ENCODE data around the gene CDC34.
A peak's percentile ranks its signal among the peaks of the same experiment; 100 is the strongest.
"Not testable (repeated sequence)": the region's sequence is repeated elsewhere in the genome, so short reads cannot be mapped to it uniquely, and the experiment has no call there.

CDC34 gene

GRCh38 chr19:573519-573825, 41.9 kb downstream of the CDC34 start:
- DNase-seq (ENCODE audit: low read depth): no peak

DNA sequence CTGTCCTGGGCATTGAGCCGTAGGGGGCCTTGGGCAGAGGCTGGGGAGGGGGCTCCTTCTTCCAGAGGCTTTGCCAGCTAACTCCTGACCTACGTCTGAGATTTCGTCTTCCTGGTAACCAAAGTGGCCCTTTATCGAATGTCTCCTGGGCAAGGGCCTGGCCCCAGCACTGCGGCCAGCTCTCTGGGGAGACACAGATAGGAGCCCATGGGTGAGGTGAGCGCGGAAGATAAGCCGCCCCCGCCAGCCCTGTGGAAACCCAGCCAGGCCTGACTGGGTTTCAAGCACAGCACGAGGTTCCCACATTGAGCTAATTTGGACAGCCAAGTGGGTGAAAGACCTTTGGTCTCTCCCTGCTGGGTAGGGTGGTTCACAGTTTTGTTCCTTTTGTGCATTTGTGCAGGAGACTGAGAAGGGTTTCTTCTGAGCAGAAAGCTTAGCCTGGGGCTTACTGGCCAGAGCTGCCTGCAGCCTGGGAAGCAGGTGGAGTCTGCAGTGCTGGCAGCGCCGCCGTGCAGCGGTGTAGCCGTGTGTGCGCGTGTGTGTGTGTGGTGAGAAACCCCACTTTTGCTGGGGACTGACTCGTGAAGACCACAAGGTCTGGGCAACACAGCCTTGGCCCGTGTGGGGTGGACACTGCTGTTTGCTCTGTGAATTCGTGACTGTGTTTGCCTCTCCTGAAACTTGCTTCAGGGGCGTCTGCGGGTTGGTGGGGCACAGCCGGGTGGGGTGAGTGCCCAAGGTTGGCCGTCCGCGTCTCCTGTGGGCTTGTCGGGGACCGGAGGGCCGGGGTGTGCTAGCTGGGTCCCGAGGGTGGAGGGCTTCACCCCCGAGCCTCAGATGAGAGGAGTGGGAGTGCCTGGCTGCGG, 43.3 kb downstream of the CDC34 start:
- no peak for DNase-seq (ENCODE audit: low read depth)

GRCh38 chr19:575527-576506, 44.3 kb downstream of the CDC34 start:
- no peak for DNase-seq (ENCODE audit: low read depth)

GRCh38 chr19:576768-577438, 45.3 kb downstream of the CDC34 start:
- DNase-seq (ENCODE audit: low read depth): no peak

DNA sequence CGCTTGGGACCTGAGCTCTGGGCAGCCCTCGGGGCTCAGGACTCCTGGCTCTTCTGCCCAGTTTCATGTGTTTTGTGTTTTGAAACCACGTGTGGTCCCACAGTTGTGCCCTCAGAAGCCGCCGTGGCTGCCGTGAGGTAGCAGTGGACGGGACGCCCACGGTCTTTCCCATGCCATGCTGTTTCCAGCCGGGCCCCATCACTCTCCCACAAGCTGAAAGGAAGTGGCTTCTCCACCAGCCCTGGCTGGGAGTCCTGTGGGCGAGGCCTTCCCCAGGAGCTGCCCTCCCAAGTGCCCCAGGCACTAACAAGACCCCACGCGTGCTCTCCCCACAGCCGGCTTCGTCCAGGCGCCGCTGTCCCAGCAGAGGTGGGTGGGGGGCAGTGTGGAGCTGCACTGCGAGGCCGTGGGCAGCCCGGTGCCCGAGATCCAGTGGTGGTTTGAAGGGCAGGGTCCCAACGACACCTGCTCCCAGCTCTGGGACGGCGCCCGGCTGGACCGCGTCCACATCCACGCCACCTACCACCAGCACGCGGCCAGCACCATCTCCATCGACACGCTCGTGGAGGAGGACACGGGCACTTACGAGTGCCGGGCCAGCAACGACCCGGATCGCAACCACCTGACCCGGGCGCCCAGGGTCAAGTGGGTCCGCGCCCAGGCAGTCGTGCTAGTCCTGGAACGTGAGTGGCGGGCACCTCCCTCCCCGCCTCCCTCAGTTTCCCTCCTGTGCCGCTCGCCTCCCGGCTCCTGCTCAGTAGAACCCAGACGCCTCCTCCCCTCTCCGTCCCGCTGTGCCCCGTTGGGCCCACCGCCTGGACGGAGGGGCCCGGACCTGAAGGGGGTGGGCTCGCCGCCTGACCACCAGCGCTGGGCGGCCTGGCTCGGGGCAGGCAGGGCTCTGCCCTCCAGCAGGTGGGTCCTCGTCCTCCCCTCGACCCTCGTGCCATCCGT, 46.2 kb downstream of the CDC34 start:
- DNase-seq (ENCODE audit: low read depth): no peak

- no peak for DNase-seq (ENCODE audit: low read depth)
Observed at GRCh38 chr19:579111-579841, 47.7 kb downstream of the CDC34 start.

DNA sequence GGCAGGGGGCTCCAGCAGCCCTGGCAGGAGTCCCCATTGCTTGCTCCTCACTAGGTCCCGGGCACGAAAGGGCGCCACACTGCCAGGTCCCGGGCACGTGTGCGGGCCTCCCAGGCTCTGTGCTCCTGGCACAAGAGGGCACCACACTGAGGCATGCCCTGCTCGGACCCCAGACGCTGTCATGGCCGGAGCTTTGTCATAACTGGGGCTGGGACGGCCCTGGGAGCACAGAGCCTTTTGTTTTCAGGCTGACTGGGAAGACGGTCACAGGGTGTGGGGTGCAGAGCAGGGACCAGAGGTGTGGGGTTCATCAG, 48.2 kb downstream of the CDC34 start:
- no peak for DNase-seq (ENCODE audit: low read depth)

- DNase-seq (ENCODE audit: low read depth): no peak
Observed at GRCh38 chr19:580274-580835, 48.8 kb downstream of the CDC34 start.

GRCh38 chr19:581399-582111, 50.0 kb downstream of the CDC34 start:
- DNase-seq (ENCODE audit: low read depth): no peak

DNA sequence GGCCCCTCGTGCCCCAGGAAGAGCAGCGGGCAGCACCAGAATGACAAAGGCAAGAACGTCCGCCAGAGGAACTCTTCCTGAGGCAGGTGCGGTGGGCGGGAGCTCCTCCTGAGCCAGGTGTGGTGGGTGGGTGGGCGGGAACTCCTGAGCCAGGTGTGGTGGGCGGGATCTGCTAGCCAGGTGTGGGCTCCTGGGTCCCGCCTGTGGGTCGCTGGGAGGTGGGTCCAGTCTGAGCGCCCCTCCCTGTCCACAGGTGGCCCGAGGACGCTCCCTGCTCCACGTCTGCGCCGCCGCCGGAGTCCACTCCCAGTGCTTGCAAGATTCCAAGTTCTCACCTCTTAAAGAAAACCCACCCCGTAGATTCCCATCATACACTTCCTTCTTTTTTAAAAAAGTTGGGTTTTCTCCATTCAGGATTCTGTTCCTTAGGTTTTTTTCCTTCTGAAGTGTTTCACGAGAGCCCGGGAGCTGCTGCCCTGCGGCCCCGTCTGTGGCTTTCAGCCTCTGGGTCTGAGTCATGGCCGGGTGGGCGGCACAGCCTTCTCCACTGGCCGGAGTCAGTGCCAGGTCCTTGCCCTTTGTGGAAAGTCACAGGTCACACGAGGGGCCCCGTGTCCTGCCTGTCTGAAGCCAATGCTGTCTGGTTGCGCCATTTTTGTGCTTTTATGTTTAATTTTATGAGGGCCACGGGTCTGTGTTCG, 51.1 kb downstream of the CDC34 start:
- no peak for DNase-seq (ENCODE audit: low read depth)

GRCh38 chr19:583198-583967, 51.8 kb downstream of the CDC34 start:
- no peak for DNase-seq (ENCODE audit: low read depth)

DNA sequence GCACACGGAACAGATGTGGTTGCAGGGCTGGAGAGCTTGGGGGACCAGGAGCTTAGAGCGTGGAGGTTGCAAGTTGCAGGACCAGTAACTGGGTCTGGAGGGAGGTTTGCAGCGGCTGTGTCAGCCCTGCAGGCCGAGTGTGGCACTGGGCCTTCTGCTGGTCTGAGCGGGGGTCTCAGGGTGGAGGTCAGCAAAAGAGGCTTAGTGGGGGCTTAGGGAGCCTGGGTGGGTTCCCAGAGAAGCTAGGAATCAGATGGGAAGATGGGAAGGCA, 52.3 kb downstream of the CDC34 start:
- no peak for DNase-seq (ENCODE audit: low read depth)

- DNase-seq (ENCODE audit: low read depth): peak; percentile 68
Observed at GRCh38 chr19:584240-585001, 52.9 kb downstream of the CDC34 start.

- not testable (repeated sequence) for DNase-seq (ENCODE audit: low read depth)
Observed at GRCh38 chr19:585146-585545, 53.6 kb downstream of the CDC34 start.

GRCh38 chr19:585551-586110, 54.1 kb downstream of the CDC34 start:
- DNase-seq (ENCODE audit: low read depth): no peak

- peak; percentile 54 for DNase-seq (ENCODE audit: low read depth)
Observed at GRCh38 chr19:588093-588740, 56.7 kb downstream of the CDC34 start.
